ENCODE data around the gene TMC7.

TMC7 gene

GRCh38 chr16:19108409-19109287, 124.9 kb downstream of the TMC7 start:
- TF ChIP-seq CTCF (IDR thresholded peaks at IDR 0.05; ENCODE audit: control insufficient read depth, extremely low read depth, insufficient read depth) = no peak
- no peak for DNase-seq (ENCODE audit: low read depth)
- H3K4me3 ChIP-seq (ENCODE audit: low read depth, low read length) = no peak overlapping the region

- TF ChIP-seq CTCF (IDR thresholded peaks at IDR 0.05; ENCODE audit: control insufficient read depth, extremely low read depth, insufficient read depth) = no peak
- DNase-seq (ENCODE audit: low read depth) = no peak
Observed at GRCh38 chr16:19109288-19109664, 125.5 kb downstream of the TMC7 start.

GRCh38 chr16:19110537-19111360, 127.0 kb downstream of the TMC7 start:
- peak; percentile 46 for DNase-seq (ENCODE audit: low read depth)
- no peak for TF ChIP-seq CTCF (IDR thresholded peaks at IDR 0.05; ENCODE audit: control insufficient read depth, extremely low read depth, insufficient read depth)
- no peak overlapping the region for H3K4me3 ChIP-seq (ENCODE audit: low read depth, low read length)

More at GRCh38 chr16:19109288-19109664, 125.5 kb downstream of the TMC7 start:
- no peak overlapping the region for H3K4me3 ChIP-seq (ENCODE audit: low read depth, low read length)

GRCh38 chr16:19112099-19112407, 128.3 kb downstream of the TMC7 start:
- no peak for DNase-seq (ENCODE audit: low read depth)
- TF ChIP-seq CTCF (IDR thresholded peaks at IDR 0.05; ENCODE audit: control insufficient read depth, extremely low read depth, insufficient read depth) = no peak
- no peak overlapping the region for H3K4me3 ChIP-seq (ENCODE audit: low read depth, low read length)
